AG08396 (cell line): Measurements from ENCODE around the gene U2AF1L4.
A peak's percentile ranks its signal among the peaks of the same experiment; 100 is the strongest.

Experiments used
- DNase-seq: peaks from one replicate; pipeline ENCODE4 v3.0.0; 2012; ENCODE audit warnings: low spot score, mixed read lengths

Gene U2AF1L4, protein sequence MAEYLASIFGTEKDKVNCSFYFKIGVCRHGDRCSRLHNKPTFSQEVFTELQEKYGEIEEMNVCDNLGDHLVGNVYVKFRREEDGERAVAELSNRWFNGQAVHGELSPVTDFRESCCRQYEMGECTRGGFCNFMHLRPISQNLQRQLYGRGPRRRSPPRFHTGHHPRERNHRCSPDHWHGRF

DNA sequence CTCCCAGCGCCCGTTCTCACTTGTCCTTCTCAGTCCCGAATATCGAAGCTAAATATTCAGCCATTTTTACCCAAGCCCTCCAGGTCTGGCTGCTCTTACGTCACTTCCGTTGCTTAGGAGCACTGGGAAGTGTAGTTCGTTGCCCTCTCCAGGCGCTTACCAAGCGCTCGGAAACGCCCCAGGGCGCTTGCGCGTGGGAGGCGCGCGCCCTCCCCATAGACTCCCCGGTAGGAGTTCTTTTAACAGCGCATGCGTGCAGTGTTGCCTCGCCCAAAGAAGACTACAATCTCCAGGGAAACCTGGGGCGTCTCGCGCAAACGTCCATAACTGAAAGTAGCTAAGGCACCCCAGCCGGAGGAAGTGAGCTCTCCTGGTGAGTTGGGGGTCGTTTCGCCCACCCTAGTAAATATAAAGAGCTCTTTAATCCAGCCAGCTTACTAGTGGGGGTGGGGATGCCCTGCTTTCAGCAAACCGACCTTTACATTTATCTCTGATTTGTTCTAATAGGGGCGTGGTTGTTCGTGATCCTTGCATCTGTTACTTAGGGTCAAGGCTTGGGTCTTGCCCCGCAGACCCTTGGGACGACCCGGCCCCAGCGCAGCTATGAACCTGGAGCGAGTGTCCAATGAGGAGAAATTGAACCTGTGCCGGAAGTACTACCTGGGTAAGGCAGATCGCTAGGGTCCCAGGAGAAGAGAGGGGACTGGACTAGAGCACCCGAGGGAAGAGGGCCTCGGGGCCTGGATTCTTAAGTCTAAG lies at the start of gene U2AF1L4, which contains the start of gene PSENEN:
TSS of gene U2AF1L4 (minus strand) at position 91 of the 759 bp plus-strand sequence. CDS start at position 64, 27 bp downstream.
TSS of gene PSENEN (plus strand) at position 324 of the 759 bp plus-strand sequence. CDS start at position 604, 280 bp downstream.
- DNase-seq = peak; percentile 95

DNA sequence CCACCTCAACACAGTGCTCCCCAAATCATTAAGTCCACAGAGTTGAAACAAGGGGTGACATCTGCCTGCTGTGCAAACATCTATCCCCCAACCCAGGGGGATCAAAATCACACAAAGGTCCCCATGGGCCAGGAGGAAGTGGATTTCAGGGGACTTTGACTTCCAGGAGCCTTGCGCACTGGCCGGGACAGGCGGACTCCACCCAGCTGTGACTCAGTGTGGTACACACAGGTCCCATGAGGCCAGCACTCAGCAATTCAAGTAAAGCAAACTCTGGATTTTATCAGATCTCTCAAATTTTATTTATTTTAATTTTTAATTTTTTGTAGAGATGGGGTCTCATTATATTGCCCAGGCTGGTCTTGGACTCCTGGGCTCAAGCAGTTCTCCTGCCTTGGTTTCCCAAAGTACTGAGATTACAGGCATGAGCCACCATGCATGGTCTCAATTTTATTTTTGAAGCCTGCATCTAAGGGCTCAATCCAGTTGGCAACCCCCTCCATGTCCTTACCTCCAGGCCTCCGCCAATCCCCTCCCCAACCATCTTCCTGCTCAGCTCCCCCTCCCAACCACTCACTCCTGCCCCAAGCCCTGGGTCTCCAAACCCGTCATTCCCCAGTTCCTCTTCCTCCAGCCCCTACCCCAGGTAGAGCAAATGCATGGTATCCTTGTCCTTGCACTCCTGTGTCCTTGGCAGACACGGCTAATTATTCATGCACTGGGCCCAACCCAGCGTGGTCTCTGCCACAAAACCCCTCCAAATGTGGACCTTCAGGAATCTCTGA lies 48.4 kb upstream of the U2AF1L4 start:
- DNase-seq = peak; percentile 58

DNA sequence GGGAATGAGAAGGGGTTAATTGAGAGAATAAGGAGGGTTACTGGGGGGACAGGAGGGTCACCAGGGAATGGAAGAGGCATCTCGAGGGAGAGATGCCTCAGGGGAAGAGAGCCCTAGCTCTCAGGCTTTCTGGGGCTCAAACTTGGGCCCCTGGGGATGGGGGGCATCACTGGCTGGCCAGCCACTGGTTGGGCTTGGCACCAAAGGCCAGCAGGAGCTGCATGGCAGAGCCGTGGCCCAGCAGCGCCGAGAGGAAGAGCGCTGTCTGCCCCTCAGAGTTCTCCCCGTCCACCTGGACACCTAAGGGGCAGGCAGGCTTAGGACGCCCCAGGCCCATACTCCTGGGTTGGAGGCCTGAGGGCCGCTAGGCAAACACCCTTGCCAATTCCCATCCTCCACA lies 47.7 kb upstream of the U2AF1L4 start:
- DNase-seq = no peak

DNA sequence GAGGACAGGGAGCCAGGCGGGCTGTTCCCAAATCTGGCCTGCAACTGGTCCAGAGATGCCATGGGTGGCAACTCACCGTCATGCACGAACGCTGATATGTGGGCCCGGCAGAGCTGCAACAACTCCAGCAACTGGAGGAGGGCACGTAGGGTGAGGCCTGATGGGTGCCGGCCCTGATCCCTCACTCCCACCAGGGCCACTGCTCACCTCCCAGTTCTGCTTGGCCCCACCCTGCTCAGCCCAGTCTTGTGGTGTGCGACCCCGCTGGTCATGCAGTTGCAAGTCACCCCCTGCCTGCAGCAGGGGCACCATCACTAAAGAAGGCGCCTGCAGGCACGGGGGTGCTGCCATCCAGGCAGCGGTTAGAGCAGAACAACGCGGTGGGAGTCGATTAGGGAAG lies 47.1 kb upstream of the U2AF1L4 start:
- no peak for DNase-seq

DNA sequence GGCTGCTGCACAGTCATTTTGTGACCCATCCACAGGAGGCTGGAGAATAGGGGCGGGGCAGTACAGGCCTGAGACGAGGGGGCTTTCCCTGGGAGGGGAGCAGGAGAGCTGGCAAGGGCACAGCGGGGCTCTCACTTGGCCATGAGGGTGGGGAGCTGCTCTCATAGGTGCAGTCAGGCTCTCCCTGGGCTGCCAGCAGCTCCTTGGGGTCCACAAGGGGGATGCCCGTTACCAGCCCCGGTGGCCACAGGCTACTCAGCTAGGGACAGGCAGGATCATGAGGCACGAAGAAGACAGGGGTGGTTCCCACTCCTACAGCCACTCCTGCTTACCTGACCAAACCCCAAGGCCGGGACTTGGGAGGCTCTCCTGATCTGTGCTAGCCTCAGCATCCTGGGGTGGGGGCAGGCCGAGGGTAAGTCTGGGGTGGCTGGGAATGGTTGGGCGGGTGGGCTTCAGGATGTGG lies 46.6 kb upstream of the U2AF1L4 start:
- no peak for DNase-seq

DNA sequence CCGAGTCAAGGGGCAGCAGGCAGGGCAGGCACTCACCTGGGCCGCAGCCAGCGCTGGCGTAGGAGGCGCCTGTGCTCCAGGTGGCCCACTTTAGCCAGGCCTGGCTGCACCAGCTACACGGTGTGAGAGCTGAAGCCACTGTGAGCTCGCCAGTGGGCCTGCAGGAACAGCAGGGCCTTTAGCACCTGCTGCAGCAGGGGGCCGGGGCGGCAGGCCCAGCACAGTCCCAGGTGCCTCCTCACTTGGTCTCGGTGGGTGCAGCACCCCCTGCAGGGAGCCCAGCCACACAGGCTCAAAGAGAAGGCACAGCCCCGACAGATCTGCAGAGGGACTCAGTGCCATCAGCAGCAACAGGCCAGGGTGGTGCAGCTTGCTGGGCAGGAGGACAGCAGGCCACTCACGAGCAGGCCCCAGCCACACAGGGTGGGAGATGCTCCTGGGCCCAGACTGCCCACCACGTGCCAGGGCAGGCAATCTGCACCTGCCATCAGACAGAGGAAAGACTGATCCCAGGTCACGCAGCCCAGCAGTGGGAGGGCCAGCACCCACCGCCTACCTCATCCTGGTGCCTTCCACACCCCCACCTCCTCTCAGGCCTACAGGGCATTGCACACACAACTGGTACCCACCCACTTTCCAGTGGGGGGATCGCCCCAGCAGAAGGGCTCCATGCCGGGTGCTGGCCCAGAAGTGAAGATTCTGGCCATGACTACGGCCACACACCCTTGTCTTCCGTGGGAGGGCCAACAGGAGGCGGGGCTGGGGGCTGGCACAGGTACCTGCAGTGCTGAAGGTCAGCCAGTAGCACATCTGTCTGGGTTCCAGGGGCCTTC lies 46.0 kb upstream of the U2AF1L4 start:
- DNase-seq = no peak

DNA sequence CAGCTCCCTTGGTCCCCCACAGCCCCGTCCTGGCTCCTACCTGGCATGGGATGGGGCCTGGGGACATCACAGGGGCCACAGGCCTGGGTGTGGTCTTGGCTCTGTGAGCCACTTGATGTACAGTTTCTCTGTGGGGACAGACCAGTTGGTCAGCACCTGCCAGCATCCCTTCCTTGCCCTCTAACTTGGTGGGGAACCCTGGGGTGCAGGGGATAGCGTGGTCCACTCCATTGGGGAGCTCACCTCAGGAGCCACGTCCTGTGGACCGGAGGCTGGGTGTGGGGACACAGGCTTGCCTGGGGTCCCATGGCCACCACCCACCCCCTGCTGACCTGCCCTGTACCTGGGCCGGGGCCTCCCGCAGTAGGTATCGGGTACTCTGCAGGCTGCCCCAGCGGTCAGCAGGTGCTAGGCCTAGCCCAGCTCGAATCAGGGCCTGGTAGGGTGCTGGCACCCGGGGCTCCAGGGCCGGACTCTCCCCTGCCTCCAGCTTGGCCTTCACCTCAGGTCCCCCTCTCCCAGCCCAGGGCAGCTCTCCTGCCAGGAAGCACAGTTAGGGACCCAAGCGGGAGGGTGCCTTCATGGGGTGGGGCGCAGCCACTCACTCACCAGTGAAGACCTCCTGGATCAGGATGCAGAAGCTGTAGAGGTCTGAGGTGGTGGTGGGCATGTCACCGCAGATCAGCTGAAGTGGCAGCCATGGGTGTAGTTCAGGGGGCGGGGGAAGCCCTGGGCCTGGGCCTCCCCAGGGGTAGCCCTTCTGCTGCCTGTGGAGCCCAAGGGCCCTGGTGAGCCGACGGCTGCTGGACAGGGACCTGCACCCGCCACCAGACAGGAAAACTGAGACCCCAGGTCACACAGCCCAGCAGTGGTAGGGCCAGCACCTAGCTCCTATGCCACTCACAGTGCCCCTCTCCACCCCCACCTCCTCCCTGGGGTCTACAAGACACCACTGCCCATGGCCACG lies 45.0 kb upstream of the U2AF1L4 start:
- no peak for DNase-seq

DNA sequence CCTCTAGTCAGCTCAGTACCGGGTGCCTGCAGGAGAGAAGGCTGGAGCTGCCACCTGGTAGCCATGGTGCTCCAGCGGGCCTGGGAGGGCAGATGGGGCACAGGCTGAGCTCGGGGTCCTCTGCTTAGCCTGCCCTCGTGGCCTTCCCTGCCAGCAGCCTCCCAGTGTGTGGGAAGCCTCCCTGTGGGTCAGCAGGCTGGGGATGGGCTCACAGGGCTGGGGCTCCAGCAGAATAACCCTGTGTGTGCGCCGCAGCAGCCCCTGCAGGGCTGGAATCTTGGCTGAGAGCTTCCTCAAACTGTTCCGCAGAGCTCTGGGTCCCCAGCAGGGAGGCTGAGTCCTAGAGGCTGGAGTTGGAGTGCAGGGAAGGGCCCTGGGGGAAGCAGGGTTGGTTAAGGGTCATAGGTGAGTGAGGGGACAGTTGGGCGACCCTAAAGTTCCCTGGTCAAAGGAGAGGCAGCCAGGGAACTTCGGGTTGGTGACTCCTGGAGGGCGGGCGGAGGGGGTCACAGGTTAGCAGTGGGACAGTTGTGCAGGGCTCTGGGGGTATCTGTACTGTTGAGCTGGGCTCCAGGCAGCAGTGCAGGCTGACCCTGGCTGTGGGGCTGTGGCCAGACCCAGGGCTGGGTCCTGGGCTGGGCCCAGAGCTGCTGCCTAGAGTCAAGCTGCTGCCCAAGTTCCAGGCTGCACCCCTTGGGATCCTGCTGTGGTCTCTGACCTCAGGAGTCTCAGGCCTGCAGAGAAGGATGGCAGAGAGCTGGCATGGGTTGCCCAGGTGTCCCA lies 44.2 kb upstream of the U2AF1L4 start:
- no peak for DNase-seq

DNA sequence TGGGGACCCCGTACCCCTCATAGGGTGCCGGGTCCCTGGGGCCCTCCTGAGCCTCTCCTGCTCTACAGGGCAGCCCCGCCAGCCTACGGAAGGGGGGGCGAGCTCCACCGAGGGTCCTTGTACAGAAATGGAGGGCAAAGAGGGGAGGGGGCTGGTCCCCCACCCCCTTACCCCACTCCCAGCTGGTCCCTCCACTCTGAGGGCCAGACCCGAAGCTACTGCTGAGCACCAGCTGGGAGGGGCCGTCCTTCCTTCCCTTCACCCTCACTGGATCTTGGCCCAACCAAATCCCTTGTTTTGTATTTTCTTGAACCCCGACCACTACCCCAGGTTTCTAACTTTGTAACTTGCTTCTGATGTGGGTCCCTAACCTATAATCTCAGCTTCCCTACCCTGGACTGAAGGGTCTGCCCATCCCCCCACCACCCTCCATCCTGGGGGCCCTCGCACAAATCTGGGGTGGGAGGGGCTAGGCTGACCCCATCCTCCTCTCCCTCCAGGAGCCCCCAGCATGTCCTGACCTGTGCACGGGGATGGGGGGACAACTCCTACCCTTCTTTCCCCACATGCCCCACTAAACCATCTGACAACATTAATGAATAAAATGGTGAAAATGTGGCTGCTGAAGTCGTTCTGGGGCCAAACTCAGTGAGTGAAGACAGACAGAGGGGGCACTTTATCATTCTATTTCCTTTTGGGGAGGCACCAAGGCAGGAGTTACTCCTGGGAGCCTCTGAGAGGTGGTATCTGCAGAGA lies 43.2 kb upstream of the U2AF1L4 start:
- DNase-seq = no peak

DNA sequence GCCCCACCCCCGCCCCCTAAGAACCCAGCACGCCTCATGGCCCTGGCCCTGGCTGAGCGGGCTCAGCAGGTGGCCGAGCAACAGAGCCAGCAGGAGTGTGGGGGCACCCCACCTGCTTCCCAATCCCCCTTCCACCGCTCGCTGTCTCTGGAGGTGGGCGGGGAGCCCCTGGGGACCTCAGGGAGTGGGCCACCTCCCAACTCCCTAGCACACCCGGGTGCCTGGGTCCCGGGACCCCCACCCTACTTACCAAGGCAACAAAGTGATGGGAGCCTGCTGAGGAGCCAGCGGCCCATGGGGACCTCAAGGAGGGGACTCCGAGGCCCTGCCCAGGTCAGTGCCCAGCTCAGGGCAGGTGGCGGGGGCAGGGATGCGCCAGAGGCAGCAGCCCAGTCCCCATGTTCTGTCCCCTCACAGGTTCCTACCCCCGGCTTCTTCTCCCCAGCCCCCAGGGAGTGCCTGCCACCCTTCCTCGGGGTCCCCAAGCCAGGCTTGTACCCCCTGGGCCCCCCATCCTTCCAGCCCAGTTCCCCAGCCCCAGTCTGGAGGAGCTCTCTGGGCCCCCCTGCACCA lies 42.1 kb upstream of the U2AF1L4 start:
- DNase-seq = no peak

DNA sequence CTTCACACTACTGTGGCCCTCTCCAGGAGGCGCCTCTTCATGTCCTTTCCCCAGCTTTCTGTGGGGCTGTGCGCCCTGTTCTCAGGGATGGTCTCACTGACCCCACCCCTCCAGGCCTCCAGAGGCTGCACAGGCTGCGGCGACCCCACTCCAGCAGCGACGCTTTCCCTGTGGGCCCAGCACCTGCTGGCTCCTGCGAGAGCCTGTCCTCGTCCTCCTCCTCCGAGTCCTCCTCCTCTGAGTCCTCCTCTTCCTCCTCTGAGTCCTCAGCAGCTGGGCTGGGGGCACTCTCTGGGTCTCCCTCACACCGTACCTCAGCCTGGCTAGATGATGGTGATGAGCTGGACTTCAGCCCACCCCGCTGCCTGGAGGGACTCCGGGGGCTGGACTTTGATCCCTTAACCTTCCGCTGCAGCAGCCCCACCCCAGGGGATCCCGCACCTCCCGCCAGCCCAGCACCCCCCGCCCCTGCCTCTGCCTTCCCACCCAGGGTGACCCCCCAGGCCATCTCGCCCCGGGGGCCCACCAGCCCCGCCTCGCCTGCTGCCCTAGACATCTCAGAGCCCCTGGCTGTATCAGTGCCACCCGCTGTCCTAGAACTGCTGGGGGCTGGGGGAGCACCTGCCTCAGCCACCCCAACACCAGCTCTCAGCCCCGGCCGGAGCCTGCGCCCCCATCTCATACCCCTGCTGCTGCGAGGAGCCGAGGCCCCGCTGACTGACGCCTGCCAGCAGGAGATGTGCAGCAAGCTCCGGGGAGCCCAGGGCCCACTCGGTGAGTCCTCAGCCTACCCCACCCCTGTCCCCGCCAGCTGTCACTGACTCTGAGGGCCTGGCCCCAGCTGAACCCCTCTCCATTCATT lies 41.3 kb upstream of the U2AF1L4 start:
- no peak for DNase-seq

DNA sequence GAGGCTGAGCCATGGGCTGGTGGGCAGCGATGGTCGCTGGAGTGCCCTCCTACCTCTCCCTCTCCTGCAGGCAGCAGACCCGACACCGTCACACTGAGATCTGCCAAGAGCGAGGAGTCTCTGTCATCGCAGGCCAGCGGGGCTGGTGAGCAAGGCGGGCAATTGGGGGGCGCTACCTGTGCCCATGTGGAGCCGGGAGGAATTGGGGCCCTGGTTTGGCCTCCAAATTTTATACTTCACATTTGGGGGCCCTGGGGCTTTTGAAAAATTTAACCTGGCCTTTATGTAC lies 40.1 kb upstream of the U2AF1L4 start:
- DNase-seq = no peak

DNA sequence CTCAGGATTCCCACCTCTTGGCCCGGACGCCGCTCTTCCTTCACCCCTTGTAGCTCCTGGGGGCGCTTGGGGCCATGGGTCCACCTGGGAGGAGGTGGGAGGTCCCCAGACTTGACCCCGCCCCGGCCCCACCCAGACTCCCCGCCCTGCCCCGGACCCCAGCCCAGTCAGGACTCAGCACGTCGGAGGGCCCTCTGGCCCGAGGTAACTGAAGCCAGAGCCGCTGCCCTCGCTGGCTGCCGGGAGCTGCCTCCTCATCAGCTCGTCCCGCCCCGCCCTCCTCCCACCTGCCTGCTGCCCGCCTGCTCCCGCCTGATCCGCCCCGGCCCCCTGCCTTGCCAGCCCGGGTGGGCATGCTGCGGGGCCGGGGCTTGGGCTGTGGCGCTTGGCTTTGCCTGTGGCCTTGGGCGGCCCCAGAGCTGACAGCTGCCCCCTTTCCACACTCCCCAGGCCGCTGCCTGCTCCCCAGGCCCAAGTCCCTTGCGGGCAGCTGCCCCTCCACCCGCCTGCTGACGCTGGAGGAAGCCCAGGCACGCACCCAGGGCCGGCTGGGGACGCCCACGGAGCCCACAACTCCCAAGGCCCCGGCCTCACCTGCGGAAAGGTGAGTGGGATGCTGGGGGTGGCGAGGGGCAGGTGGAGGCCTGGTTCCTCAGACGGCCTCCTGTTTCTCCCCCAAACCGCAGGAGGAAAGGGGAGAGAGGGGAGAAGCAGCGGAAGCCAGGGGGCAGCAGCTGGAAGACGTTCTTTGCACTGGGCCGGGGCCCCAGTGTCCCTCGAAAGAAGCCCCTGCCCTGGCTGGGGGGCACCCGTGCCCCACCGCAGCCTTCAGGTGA lies 39.5 kb upstream of the U2AF1L4 start:
- DNase-seq = no peak

DNA sequence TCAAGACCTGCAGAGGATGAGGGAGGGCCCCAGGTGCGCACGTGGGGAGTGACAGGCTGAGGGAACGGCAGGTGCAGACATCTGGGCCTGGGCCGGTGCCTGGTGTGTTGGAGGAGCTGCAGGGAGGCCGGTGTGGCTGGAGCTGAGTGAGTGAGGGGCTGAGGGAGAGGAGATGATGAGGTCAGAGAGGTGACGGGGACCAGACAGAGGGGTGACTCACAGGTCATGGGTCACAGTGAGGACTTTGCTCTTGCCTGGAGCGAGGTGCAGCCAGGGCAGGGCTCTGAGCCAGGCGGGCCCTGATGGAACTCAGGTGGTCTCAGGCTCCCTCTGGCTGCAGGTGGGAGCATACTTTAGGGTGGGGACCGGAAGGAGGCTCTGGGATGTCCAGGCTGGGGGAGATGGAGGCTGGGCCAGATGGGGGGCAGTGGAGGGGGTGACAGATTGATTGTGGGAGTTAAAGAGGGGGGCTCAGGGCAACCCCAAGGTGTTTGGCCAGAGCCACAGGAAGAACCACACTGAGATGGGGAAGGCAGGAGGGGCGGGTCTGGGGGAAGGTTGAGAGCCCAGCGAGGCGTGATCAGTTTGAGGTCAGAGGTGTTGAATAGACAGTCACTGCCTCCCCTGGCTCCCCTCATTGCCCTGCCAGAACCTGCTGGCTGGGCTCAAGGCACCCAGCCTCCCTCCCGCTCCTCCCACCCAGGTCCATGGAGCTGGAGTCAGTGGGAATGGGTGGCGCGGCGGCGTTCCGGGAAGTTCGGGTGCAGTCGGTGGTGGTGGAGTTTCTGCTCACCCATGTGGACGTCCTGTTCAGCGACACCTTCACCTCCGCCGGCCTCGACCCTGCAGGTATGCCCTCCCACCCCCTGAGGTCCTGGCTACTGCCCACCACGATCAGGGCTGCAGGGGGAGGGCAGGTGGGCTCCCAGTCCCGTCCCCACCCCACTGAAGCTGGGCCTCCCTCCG lies 38.5 kb upstream of the U2AF1L4 start:
- no peak for DNase-seq

DNA sequence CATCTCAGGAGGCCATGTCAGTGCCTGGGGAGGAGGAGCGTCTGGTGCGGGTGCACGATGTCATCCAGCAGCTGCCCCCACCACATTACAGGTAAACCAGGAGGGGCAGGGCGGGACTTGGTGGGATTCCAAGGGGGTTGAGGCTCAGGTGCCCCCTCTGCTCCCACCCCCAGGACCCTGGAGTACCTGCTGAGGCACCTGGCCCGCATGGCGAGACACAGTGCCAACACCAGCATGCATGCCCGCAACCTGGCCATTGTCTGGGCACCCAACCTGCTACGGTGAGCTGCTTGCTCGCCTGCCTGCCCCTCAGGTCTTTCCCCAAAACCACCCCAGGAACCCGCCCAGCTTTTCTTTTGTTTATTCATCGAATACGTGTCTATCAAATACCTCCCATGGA lies 37.4 kb upstream of the U2AF1L4 start:
- no peak for DNase-seq

DNA sequence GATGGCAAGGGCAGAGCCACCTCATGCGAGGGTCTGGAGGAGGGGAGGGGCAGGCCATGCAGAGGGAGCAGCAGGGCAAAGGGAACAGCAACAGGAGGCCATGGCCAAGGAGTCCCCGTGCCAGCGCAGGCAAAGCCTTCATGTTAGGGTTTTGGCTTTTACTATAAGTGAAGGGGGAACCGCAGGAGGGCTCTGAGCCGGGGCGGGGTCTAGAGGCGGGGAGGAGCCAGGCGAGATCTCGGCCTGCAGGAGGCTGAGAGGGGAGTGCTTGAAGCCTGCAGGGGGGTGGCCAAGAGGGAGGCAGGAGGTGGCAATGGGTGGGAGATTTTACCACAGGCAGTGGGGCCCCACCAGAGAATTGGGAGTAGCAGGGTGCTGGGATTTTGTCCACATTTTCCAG lies 36.4 kb upstream of the U2AF1L4 start:
- no peak for DNase-seq
